Esophagus squamous epithelium (tissue), 4 donors: ENCODE measurements around the gene MARVELD1.

Experiments used
- CTCF ChIP-seq, 6 experiments: fragments of 450-650 bp in 4 of 6; fragments of 200-600 bp in 2 of 6; sonication (generic) in 2 of 6; IDR thresholded peaks; one replicate each; pipeline ENCODE4 v1.5.1; 2016 to 2019; ENCODE audit warnings: antibody characterized with exemption in 6 of 6, mild to moderate bottlenecking in 4 of 6, moderate library complexity in 4 of 6
- POLR2A ChIP-seq, 4 donors: fragments of 450-650 bp; IDR thresholded peaks; one replicate each; pipeline ENCODE4 v1.6.1; 2017; ENCODE audit warnings: antibody characterized with exemption in 4 of 4, mild to moderate bottlenecking in 4 of 4, moderate library complexity in 3 of 4

DNA sequence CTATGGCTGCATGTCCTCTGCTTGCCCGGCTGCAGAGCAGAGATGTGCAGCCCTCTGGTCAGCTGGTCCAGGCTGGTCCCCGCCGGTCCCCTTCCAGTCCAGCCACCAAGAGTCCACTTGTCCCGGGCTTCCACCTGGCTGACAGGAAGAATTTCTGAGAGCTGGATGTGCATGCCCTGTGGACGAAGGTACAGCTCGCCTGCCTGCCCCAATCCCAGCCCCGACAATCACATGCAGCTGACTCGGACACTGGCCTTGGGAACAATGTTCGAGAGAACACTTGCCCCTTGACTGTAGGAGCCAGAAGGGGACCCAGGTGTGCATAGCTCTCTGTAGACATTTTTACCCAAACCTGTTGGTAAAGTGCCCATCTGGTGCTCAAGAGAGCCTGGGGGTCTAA, 38.3 kb upstream of the MARVELD1 start:
- no peak for TF ChIP-seq POLR2A (IDR thresholded peaks at IDR 0.05)
- TF ChIP-seq CTCF (IDR thresholded peaks at IDR 0.05): no peak
